Middle frontal gyrus (tissue), 1 donor: ENCODE measurements around the gene DUSP22.
"Not testable (repeated sequence)": the region's sequence is repeated elsewhere in the genome, so short reads cannot be mapped to it uniquely, and the experiment has no call there.

Source experiments
- DNase-seq: peaks from one replicate; pipeline ENCODE4 v3.0.0-alpha.2; 2015; ENCODE audit warnings: low spot score; ENCODE audit errors: extremely low spot score

Gene DUSP22

DNA sequence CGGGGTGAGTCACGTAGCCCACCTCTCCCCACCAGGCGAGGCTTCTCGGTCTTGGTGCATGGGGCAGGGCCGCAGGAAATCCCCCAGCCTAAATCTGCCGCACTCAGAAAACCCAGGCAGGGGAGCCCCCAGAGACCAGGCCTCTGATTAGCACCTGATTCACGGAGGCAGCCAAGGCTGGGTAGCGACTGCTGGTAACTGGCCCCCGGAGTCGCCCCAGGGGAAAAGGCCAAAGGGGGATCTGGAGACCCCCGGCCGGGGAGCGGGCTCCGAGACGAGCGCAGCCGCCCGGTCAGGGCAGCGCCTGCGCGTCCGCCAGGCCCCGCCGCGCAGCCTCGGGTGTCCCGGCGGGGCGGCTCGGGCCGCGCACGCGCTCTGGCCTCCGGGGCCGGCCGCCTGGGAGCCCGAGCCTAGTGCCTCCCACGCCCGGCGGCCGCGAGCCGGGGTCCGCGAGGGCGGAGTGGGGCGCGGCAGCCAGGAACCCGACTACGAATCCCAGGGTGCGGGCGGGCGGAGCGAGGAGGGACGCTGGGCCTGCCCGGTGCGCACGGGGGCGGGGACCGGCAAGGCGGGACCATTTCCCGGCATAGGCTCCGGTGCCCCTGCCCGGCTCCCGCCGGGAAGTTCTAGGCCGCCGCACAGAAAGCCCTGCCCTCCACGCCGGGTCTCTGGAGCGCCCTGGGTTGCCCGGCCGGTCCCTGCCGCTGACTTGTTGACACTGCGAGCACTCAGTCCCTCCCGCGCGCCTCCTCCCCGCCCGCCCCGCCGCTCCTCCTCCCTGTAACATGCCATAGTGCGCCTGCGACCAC lies at the start of gene DUSP22:
Gene DUSP22 (plus strand): TSS at position 791 of the 809 bp plus-strand sequence. CDS start 53 bp downstream, outside the sequence.
- peak; percentile 77 for DNase-seq

- DNase-seq = no peak
Measured at GRCh38 chr6:246352-246751, 45.9 kb upstream of the DUSP22 start.

GRCh38 chr6:247351-247750 lies 44.9 kb upstream of the DUSP22 start:
- DNase-seq = no peak

- not testable (repeated sequence) for DNase-seq
Measured at GRCh38 chr6:248046-248445, 44.2 kb upstream of the DUSP22 start.

DNA sequence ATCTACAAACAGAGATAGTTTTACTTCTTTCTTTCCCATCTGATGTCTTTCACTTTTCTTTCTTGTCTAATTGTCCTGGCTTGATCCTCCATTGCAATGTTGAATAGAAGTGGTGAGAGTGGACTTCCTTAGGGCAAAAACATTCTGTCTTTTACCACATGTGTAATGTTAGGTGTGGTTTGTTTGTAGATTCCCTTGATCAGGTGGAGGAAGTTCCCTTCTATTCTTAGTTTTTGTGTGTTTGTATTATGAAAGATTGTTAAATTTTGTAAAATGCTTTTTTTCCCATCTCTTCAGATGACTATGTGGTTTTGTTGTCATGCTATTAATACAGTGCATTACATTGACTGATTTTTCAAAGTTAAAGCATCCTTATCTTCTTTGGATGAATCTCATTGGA lies 41.6 kb upstream of the DUSP22 start:
- no peak for DNase-seq

DNA sequence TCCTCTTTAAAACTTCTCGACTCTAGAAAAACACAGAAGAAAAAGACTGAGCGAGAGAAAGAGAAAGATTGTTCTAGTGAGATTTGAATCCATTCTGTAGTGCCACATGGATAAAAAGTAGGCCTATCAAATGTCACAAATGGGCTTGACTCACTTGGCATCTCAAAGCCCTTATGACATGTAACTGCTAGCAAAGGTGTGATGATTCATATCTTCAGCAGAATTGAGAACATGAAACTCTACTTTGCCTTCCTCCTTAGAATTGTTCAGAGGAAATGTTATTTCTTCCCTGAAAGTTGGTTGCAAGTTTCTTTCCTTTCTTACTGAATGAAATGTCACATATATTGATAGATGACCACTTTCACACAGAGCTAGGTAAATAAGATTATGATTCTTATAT lies 40.4 kb upstream of the DUSP22 start:
- DNase-seq = no peak

DNA sequence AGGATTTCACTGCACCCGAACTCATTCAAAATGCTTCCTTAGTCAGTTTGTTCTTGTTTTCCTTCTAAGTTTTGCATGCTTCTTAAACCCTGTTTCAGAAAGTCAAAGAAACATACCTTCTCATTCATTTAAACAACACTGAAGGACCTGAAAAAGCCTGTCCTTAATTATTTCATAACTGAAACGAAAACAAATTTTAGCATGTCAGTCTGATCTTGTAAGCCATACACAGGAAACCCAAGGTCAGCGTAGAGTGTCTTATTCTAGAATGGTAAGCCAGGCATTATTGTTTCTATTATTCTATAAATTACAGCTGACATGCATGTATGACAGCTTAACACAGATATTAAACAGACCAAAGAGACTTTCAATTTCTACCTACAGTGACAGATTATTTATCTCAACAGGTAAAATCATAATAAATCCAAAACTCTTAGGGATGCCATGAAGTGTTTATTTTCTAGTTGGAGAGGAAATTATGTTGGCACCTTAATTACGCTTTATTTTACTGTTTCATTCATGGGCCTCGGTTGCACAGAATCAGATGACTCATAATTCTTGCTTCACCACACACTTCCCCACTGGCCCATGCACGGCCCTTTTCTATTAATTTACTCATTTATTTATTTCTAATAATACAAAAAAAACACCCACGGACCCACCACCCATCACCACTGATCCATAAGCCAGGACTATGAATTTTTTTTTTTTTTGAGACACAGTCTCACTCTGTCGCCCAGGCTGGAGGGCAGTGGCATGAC lies 39.3 kb upstream of the DUSP22 start:
- no peak for DNase-seq

DNA sequence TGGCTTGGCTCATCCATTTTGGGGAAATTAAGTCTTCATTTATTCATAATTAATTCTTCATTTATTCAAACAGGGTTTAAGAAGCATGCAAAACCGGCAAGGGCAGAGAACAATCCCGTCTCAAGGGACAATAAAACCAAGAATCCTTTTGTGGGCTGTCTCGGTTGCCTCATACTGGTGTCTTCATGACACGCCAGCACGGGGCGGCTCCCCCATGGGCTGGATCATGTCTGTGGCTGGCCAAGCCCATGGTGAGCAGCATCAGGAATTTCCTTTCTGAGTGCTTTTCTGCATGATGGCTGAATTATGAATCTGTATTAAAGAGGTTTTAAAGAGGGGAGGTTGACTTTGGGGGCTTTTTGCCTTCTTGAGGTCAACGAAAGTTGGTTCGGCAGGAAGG lies 38.3 kb upstream of the DUSP22 start:
- no peak for DNase-seq

- no peak for DNase-seq
Measured at GRCh38 chr6:255041-255750, 37.1 kb upstream of the DUSP22 start.

- no peak for DNase-seq
Measured at GRCh38 chr6:255751-256083, 36.6 kb upstream of the DUSP22 start.

GRCh38 chr6:256169-256568 lies 36.1 kb upstream of the DUSP22 start:
- DNase-seq = no peak

DNA sequence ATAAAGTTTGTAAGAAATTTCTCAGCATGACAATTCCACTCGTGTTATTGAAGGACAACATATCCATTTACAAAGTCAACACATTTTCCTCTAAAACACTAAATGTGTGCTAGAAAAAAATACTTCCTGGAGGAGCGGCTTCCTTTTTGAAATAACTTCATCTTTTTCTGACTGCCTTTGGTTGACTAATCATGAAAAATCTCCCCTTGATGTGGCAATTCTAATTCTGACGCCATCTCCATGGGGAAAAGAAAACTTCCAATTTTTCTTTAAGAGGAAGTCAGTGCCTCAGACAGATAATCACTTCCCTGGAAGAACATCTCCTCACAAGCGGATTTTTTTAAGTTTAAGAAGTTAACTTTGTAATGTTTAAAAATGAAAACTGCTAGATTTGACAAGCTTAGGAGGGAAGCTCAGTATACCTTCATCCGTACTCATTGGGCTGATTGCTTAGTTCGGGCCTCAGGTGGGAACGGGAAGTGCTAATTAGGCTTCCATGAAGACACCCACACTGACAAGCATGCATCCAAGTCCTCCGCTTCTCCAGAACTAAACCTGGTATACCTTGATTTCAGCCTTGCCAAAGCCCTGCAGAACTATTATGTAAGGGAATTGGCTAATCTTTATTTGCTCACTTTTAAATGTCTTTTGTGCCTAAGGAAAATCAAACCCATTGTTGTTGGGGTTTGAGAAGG lies 35.1 kb upstream of the DUSP22 start:
- DNase-seq = no peak

GRCh38 chr6:257774-258173 lies 34.5 kb upstream of the DUSP22 start:
- no peak for DNase-seq

- DNase-seq = no peak
Measured at GRCh38 chr6:259316-259715, 33.0 kb upstream of the DUSP22 start.

GRCh38 chr6:259901-260508 lies 32.3 kb upstream of the DUSP22 start:
- DNase-seq = no peak

GRCh38 chr6:264626-265025 lies 27.7 kb upstream of the DUSP22 start:
- DNase-seq = no peak

- DNase-seq = no peak
Measured at GRCh38 chr6:268394-268935, 23.8 kb upstream of the DUSP22 start.

DNA sequence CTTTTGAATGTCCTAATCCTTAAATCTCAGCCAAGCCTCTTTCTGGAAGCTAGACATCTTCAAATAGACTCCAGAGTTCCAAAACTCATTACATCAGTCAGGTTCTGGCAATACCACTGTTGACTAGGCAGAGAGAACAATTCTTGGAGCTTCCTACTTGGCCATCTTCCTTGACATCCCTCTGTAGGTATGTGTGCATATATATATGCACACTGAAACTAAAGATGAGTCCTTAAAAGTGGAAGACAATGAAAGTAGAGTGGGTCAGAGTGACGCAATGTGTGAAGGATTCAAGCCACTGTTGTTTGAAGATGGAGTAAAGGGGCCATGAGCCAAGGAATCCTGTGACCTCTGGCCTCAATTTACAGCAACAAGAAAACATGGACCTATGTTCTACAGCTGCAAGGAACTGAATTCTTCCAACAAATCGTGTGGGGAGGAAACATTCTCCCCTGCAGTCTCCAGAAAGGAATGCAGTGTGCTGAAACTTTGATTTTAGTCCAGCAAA lies 18.7 kb upstream of the DUSP22 start:
- DNase-seq = no peak

DNA sequence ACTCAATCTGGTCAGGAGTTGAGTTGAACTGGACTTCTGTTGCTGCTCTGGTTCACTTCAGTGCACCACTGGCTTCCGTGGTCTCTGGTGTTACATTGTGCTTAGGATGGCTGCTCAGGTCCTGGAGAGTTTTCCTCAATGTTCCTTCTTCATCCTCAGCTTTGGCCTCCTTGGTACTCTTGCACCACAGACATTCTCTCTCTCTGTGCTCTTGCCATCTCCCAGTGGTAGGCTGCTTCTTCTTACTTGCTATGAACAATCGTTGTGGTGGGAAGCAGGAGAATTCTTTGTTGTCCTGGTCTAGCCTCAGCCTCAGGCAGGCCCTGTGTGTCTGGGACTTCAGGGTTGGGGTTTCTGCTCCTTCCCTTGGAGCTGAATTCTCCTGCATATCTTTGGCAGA lies 14.5 kb upstream of the DUSP22 start:
- DNase-seq = no peak

GRCh38 chr6:278494-278893 lies 13.8 kb upstream of the DUSP22 start:
- DNase-seq = no peak
